SU-DHL-6 (cell line): Measurements from ENCODE around the gene SNX30.

Experiments used
- H2AFZ ChIP-seq: fragments of 200-600 bp; sonication (generic); 2 replicates; pipeline ENCODE4 v1.6.1; 2014; ENCODE audit warnings: low read depth, mild to moderate bottlenecking, moderate library complexity, mixed read lengths, antibody characterized with exemption, low read length; ENCODE audit not compliant: severe bottlenecking
- H3F3A ChIP-seq: fragments of 200-600 bp; shearing (Covaris generic); 2 replicates; pipeline ENCODE4 v1.6.0; 2016; ENCODE audit warnings: antibody characterized with exemption, mild to moderate bottlenecking; ENCODE audit not compliant: insufficient read depth
- H3K27ac ChIP-seq: fragments of 200-600 bp; sonication (generic); 2 replicates; pipeline ENCODE4 v1.5.1; 2016; ENCODE audit warnings: low read depth, mild to moderate bottlenecking, low read length, moderate library complexity, mixed read lengths
- H3K27me3 ChIP-seq: fragments of 200-600 bp; sonication (generic), shearing (Covaris generic); 2 replicates; pipeline ENCODE4 v1.6.0; 2014; ENCODE audit warnings: mild to moderate bottlenecking, low read length
- H3K36me3 ChIP-seq: fragments of 200-600 bp; sonication (generic); 2 replicates; pipeline ENCODE4 v1.6.1; 2014; ENCODE audit warnings: mild to moderate bottlenecking, low read length, mixed read lengths
- H3K4me2 ChIP-seq: fragments of 300-600, 200-600 bp; shearing (Covaris generic), sonication (generic); 2 replicates; pipeline ENCODE4 v1.6.0; 2014; ENCODE audit warnings: low read length, low read depth, mild to moderate bottlenecking; ENCODE audit not compliant: poor library complexity, severe bottlenecking
- H3K4me3 ChIP-seq: fragments of 200-600 bp; sonication (generic); 2 replicates; pipeline ENCODE4 v1.5.1; 2014; ENCODE audit warnings: antibody characterized with exemption, low read length, mild to moderate bottlenecking, mixed read lengths; ENCODE audit not compliant: insufficient read depth, poor library complexity, severe bottlenecking
- H3K79me2 ChIP-seq: fragments of 200-600 bp; sonication (generic); 2 replicates; pipeline ENCODE4 v1.6.1; 2014; ENCODE audit warnings: mild to moderate bottlenecking, low read length, moderate library complexity; ENCODE audit not compliant: insufficient read depth
- H3K9ac ChIP-seq: fragments of 200-600 bp; sonication (generic); 2 replicates; pipeline ENCODE4 v1.7.0; 2014; ENCODE audit warnings: mild to moderate bottlenecking, low read length
- H3K9me2 ChIP-seq: fragments of 200-600 bp; sonication (generic); replicated peaks from 2 replicates; pipeline ENCODE4 v1.6.1; 2014; ENCODE audit warnings: low read length; ENCODE audit not compliant: insufficient read depth
- H3K9me3 ChIP-seq: fragments of 200-600 bp; sonication (generic); 2 replicates; pipeline ENCODE4 v1.6.1; 2014; ENCODE audit warnings: low read length, mixed read lengths; ENCODE audit not compliant: insufficient read depth
- H4K20me1 ChIP-seq: fragments of 200-600 bp; sonication (generic); 2 replicates; pipeline ENCODE4 v1.6.1; 2014; ENCODE audit warnings: low read depth, mild to moderate bottlenecking, antibody characterized with exemption, low read length, moderate library complexity, mixed read lengths
- EZH2phosphoT487 ChIP-seq: fragments of 200-600 bp; sonication (generic), shearing (Covaris generic); conservative IDR thresholded peaks from 2 replicates; pipeline ENCODE4 v1.6.1; 2018; ENCODE audit warnings: mild to moderate bottlenecking, antibody characterized with exemption, low read length, moderate library complexity, mixed read lengths
- TF ChIP-seq, protein P1 (sequence below): fragments of 200-600 bp; sonication (generic); IDR thresholded peaks from one replicate; pipeline ENCODE4 v1.5.1; 2017; ENCODE audit warnings: antibody characterized with exemption, mild to moderate bottlenecking, low read length, moderate library complexity; ENCODE audit not compliant: insufficient read depth, poor library complexity, severe bottlenecking

SNX30 gene

DNA sequence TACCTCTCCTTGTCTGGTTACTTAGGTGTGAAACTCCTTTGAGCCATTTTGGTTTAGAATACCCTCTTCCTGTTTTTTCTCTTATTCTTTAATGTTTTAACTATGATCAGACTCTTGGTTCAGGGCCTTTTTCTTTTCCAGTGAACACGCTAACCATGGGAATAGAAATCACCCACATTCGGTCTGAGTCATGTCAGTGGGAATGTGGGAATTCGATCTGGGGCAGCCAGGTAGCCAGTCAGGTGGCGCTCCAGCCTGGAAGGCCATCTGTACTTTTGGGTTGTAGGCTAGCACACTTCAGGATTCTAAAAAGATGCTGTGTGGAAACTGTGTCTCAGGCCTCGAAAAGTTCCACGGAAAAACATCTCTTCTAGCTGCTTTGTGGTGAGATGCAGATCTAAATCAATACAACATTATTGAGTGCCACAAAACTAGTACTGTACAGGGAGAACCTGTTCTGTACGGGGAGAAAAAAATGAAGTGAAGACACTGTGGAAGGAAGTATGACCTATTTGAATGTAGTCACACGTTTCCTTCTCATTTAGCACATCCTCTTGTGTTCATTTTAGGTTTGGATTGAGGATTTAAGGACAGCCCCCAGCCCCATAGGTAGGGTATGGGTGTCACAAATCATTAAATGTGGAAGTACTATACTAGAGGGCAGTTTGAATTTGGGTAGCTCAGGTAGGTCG, 36.4 kb downstream of the SNX30 start:
- Histone ChIP-seq H3K4me2 (no peak overlapping the region), H3K9ac (no peak overlapping the region), H3K27me3 (no peaks in the 10 kb centered on the region), H3F3A (no peaks in the 10 kb centered on the region), H3K9me2 (no peaks in the 10 kb centered on the region), H4K20me1 (peaks cover 7% of the 10 kb centered on the region; the same call in 1 of the 2 replicates), H3K79me2 (no peaks in the 10 kb centered on the region), H2AFZ (no peak overlapping the region), H3K4me3 (no peak overlapping the region), H3K27ac (no peak overlapping the region), H3K36me3 (no peaks in the 10 kb centered on the region), H3K9me3 (no peaks in the 10 kb centered on the region)
- TF ChIP-seq, protein P1, sequence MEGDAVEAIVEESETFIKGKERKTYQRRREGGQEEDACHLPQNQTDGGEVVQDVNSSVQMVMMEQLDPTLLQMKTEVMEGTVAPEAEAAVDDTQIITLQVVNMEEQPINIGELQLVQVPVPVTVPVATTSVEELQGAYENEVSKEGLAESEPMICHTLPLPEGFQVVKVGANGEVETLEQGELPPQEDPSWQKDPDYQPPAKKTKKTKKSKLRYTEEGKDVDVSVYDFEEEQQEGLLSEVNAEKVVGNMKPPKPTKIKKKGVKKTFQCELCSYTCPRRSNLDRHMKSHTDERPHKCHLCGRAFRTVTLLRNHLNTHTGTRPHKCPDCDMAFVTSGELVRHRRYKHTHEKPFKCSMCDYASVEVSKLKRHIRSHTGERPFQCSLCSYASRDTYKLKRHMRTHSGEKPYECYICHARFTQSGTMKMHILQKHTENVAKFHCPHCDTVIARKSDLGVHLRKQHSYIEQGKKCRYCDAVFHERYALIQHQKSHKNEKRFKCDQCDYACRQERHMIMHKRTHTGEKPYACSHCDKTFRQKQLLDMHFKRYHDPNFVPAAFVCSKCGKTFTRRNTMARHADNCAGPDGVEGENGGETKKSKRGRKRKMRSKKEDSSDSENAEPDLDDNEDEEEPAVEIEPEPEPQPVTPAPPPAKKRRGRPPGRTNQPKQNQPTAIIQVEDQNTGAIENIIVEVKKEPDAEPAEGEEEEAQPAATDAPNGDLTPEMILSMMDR: no peak
- TF ChIP-seq EZH2phosphoT487: no peak

DNA sequence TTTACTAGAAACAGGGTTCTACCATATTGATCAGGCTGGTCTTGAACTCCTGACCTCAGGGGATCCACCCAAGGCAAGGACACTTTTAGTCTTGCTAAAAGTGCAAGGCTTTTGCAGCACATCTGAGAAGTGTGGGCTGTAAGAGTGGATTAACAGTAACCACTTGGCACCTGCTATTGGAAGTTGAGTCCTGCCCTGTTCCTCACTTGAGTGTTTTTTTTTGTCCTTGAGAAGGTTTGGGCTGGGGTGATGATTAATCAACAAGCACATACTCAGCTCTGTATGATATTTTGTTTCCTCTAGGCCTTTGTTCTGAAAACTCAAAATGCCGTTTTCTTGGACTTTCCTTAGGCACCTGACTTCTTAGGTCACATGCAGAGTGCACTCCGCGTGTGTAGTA, 37.4 kb downstream of the SNX30 start:
- no peaks in the 10 kb centered on the region for H3K9me2 ChIP-seq
- no peaks in the 10 kb centered on the region for H3K79me2 ChIP-seq
- H3K9me3 ChIP-seq: no peaks in the 10 kb centered on the region
- TF ChIP-seq, protein P1: no peak
- TF ChIP-seq EZH2phosphoT487: no peak
- no peak overlapping the region for H3K4me3 ChIP-seq
- H3K27ac ChIP-seq: no peak overlapping the region
- H3K4me2 ChIP-seq: no peak overlapping the region
- no peaks in the 10 kb centered on the region for H3F3A ChIP-seq
- H3K27me3 ChIP-seq: no peaks in the 10 kb centered on the region
- no peak overlapping the region for H3K9ac ChIP-seq
- peaks cover 7% of the 10 kb centered on the region; the same call in 1 of the 2 replicates for H4K20me1 ChIP-seq
- H2AFZ ChIP-seq: no peak overlapping the region
- H3K36me3 ChIP-seq: no peaks in the 10 kb centered on the region

GRCh38 chr9:112789473-112789872, 38.9 kb downstream of the SNX30 start:
- H4K20me1 ChIP-seq: peaks cover 7% of the 10 kb centered on the region; the same call in 1 of the 2 replicates
- H3K9me3 ChIP-seq: no peaks in the 10 kb centered on the region
- H3K79me2 ChIP-seq: no peaks in the 10 kb centered on the region
- no peak overlapping the region for H3K27ac ChIP-seq
- H2AFZ ChIP-seq: no peak overlapping the region
- H3K4me2 ChIP-seq: no peak overlapping the region
- H3K4me3 ChIP-seq: no peak overlapping the region
- no peak for TF ChIP-seq EZH2phosphoT487
- TF ChIP-seq, protein P1: no peak
- no peaks in the 10 kb centered on the region for H3K36me3 ChIP-seq
- no peaks in the 10 kb centered on the region for H3F3A ChIP-seq
- no peaks in the 10 kb centered on the region for H3K27me3 ChIP-seq
- H3K9me2 ChIP-seq: no peaks in the 10 kb centered on the region
- no peak overlapping the region for H3K9ac ChIP-seq
